Body of pancreas (tissue), 4 donors: ENCODE results near the gene SMIM3.

Source experiments
- CTCF ChIP-seq, 7 experiments: fragments of 450-650 bp in 4 of 7; fragments of 200-600 bp in 3 of 7; sonication (generic) in 3 of 7; IDR thresholded peaks; one replicate each; pipeline ENCODE4 v1.5.1; 2016 to 2019; ENCODE audit warnings: antibody characterized with exemption in 7 of 7
- POLR2A ChIP-seq, 3 donors: fragments of 450-650 bp; IDR thresholded peaks; one replicate each; pipeline ENCODE4 v1.6.1; 2016; ENCODE audit warnings: antibody characterized with exemption in 3 of 3, mild to moderate bottlenecking in 2 of 3

GRCh38 chr5:150751096-150751891, 27.3 kb upstream of the SMIM3 start:
- TF ChIP-seq CTCF (IDR thresholded peaks at IDR 0.05) (no peak), POLR2A (IDR thresholded peaks at IDR 0.05) (no peak)
